ENCODE measurements around the gene PTX4.

GRCh38 chr16:1441391-1441829 is 47.3 kb downstream of the PTX4 start:
- TF ChIP-seq POLR2A (IDR thresholded peaks at IDR 0.05) = no peak
- no peak for TF ChIP-seq CTCF (IDR thresholded peaks at IDR 0.05)

Measured in lower leg skin (tissue), 3 donors.